H1 (cell line): ENCODE measurements around the gene EPS8. TPM values are rescaled to one million over a fixed set of nuclear protein-coding genes. Genes with fewer than 3 reads are reported as not detected.

Experiments used
- CTBP2 ChIP-seq: IDR thresholded peaks from 2 replicates; pipeline ENCODE4 v1.7.0; 2011; ENCODE audit warnings: borderline replicate concordance, mild to moderate bottlenecking, moderate library complexity, mixed read lengths, low read length; ENCODE audit not compliant: insufficient read depth, insufficient read length
- FOSL1 ChIP-seq: IDR thresholded peaks from 2 replicates; pipeline ENCODE4 v1.6.1; 2011; ENCODE audit warnings: mild to moderate bottlenecking, low read depth, low read length, moderate library complexity; ENCODE audit not compliant: insufficient read depth
- JUN ChIP-seq: IDR thresholded peaks from 2 replicates; pipeline ENCODE4 v1.6.1; 2011; ENCODE audit warnings: low read depth, mild to moderate bottlenecking, improper control_type of control experiment, low read length
- POU5F1 ChIP-seq: IDR thresholded peaks from 2 replicates; pipeline ENCODE4 v1.6.1; 2011; ENCODE audit warnings: low read depth, mild to moderate bottlenecking, low read length, moderate library complexity
- RFX5 ChIP-seq: IDR thresholded peaks from 2 replicates; pipeline ENCODE4 v1.6.1; 2011; ENCODE audit warnings: low read depth, low read length, improper control_type of control experiment, borderline replicate concordance
- RXRA ChIP-seq: IDR thresholded peaks from 2 replicates; pipeline ENCODE4 v1.6.1; 2011; ENCODE audit warnings: low read depth, mild to moderate bottlenecking, low read length, moderate library complexity; ENCODE audit not compliant: insufficient read depth
- SIN3A ChIP-seq, 2 experiments: IDR thresholded peaks in 1 of 2; conservative IDR thresholded peaks in 1 of 2; 2 replicates each; pipeline ENCODE4 v1.6.1; 2011 to 2012; ENCODE audit warnings: low read length in 2 of 2, improper control_type of control experiment in 1 of 2, low read depth in 1 of 2, mild to moderate bottlenecking in 1 of 2
- polyA plus RNA-seq, 7 experiments: library from polyadenylated mRNA; depleted of rRNA in 3 of 7; stranded (reverse) in 5 of 7; unstranded in 2 of 7; fragments of >200 nt in 5 of 7; fragments of 200-250 nt in 2 of 7; gene quantifications; 1 replicate in 5 of 7; 2 replicates in 1 of 7; 4 replicates in 1 of 7; pipeline versions ENCODE4 v1.2.1 to v1.2.3, GENCODE V29; 2011 to 2013; ENCODE audit warnings: missing spikeins in 2 of 7, mixed read lengths in 2 of 7
- total RNA-seq: library from RNA; stranded (reverse); fragmentation: NEBNext Ultra II Directional; extraction: Animal tissue kit (Norgen Biotek cat#: 25700); gene quantifications from 2 replicates; pipeline ENCODE4 v1.2.1, GENCODE V29; 2021

EPS8 gene
- total and polyA plus RNA-seq, 2 of the 8 experiments (the other 6 are each of a cell fraction or from before 2014, with no cell fraction given) = 3.0 to 4.6 TPM

DNA sequence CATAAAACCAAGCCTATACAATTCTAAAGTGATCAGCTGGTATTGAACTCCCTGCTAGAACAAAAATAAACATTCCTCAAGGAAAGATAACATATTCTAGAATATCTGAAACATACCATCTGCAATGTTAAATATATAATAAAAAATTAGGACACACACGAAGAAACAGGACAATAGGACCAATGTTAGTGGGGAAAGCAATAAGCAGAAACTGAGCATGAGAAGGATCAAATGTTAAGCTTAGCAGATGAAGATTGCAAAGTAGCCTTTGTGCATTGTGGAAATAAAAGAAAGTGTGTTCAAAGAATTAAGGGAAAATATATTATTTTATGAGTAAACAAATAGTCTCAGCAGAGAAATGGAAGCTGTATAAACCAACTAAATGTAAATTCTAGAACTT is 180.8 kb downstream of the EPS8 start (continued):
- TF ChIP-seq CTBP2 (no peak), JUN (no peak), FOSL1 (no peak), RXRA (no peak), POU5F1 (no peak), RFX5 (no peak), SIN3A (conservative IDR thresholded peaks at IDR 0.05 in 1 of 2, IDR thresholded peaks at IDR 0.05 in 1 of 2; ENCODE audit: low read depth in 1 of 2, low read length in 2 of 2) (no peak)
